ENCODE measurements around the gene HOXB2. TPM values are rescaled to one million over a fixed set of nuclear protein-coding genes. Genes with fewer than 3 reads are reported as not detected.

The HOXB2 gene
- total RNA-seq, 2 experiments from 2014 or later: 4.8 to 4.9 TPM

DNA sequence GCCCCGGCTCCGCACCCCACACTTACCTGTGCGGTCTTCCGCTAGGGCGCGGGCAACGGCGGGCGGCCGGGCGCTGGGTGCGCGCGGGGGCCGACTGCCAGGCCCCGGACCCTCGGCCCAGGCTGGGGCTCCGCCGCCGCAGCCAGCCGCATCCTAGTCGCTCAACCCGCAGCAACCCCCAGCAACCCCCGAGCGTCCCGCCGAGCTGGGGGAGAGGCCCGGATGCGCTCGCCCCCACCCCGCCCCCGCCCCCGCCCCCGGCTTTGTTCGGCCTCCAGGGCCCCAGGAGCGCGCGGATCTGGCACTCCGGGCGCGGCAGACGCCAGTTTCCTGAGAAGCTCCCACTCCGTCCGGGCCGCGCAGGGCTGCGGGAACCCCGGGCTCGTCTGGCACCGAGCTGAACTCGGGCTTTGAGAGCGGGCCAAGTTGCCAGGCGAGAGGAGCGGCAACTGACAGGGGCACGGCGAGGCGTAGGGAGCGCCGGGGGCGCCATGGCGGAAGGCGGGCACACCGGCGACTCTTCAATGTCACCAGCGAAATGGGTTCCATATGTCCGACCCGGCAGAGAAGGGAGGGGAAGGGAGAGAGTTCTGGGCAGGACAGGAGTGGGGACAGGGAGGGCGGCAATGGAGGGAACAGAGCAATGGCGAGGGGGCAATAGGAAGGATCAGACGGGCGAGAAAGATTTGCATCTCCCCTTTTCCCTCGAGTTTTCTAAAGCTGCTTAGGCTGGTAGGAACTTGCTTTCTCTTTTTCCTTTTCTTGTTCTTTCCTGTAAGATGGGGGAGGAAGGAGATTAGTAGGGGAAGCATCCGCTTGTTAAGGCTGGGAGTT lies 19.5 kb upstream of the HOXB2 start:
- no peak overlapping the region for H3K27ac Mint-ChIP-seq
- ATAC-seq (ENCODE audit: poor library complexity): no peak
- intact Hi-C loops (cut with DNase I, micrococcal nuclease): no loop called here

DNA sequence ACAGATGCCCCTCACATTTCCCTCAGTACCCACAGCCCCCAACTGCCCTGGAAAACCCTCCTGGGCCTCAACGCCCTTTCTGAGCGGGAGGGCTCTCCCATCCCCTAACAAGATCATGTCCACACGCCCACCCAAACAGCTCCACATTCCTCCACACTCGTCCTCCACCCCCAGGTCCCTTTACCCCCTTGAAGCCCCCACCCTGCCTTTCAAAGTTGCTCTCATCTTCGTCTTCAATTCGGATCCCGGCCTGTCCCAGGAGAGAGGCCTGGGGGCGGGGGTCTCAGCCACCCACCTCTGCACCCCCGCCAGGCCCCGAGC lies 18.9 kb upstream of the HOXB2 start:
- Mint-ChIP-seq H3K9me3 (no peaks in the 10 kb centered on the region), H3K27me3 (peaks cover 21% of the 10 kb centered on the region), H3K4me1 (ENCODE audit: low read depth) (peaks cover 5% of the 10 kb centered on the region), H3K36me3 (ENCODE audit: low read depth) (no peaks in the 10 kb centered on the region), H3K4me3 (no peak overlapping the region), H3K27ac (no peak overlapping the region)
- no peak overlapping the region for H3K27ac ChIP-seq (ENCODE audit: low read depth in 1 of 2, low read length in 2 of 2)
- H3K36me3 ChIP-seq (ENCODE audit: insufficient read depth, low read length): no peaks in the 10 kb centered on the region
- DNase-seq (no peak), ATAC-seq (ENCODE audit: poor library complexity) (no peak)
- ChIA-PET CTCF (no interaction called here), POLR2A (no interaction called here)
- no peaks in the 10 kb centered on the region for H3K9me3 ChIP-seq (ENCODE audit: control insufficient read depth in 1 of 2, insufficient read depth in 1 of 2, low read length in 2 of 2)
- H3K4me1 ChIP-seq (ENCODE audit: insufficient read depth, low read length): peaks cover 2% of the 10 kb centered on the region
- H3K27me3 ChIP-seq (ENCODE audit: control insufficient read depth in 1 of 2, insufficient read depth in 2 of 2, low read length in 2 of 2): peaks cover 0 to 9% of the 10 kb centered on the region in 2 experiments
- TF ChIP-seq, protein P1, sequence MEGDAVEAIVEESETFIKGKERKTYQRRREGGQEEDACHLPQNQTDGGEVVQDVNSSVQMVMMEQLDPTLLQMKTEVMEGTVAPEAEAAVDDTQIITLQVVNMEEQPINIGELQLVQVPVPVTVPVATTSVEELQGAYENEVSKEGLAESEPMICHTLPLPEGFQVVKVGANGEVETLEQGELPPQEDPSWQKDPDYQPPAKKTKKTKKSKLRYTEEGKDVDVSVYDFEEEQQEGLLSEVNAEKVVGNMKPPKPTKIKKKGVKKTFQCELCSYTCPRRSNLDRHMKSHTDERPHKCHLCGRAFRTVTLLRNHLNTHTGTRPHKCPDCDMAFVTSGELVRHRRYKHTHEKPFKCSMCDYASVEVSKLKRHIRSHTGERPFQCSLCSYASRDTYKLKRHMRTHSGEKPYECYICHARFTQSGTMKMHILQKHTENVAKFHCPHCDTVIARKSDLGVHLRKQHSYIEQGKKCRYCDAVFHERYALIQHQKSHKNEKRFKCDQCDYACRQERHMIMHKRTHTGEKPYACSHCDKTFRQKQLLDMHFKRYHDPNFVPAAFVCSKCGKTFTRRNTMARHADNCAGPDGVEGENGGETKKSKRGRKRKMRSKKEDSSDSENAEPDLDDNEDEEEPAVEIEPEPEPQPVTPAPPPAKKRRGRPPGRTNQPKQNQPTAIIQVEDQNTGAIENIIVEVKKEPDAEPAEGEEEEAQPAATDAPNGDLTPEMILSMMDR (IDR thresholded peaks at IDR 0.05): no peak
- intact Hi-C loops (cut with DNase I, micrococcal nuclease): no loop called here
- no peak overlapping the region for H3K4me3 ChIP-seq (ENCODE audit: low read length)

More for the DNA sequence above, 19.5 kb upstream of the HOXB2 start:
- H3K27me3 ChIP-seq (ENCODE audit: control insufficient read depth in 1 of 2, insufficient read depth in 2 of 2, low read length in 2 of 2): peaks cover 0 to 9% of the 10 kb centered on the region in 2 experiments
- Mint-ChIP-seq H3K36me3 (ENCODE audit: low read depth) (no peaks in the 10 kb centered on the region), H3K27me3 (peaks cover 15% of the 10 kb centered on the region), H3K4me1 (ENCODE audit: low read depth) (peaks cover 5% of the 10 kb centered on the region), H3K4me3 (no peak overlapping the region), H3K9me3 (no peaks in the 10 kb centered on the region)
- ChIA-PET CTCF (interaction anchor here (1.1 kb wide), 1 partner anchor 72 kb away, joined by 3 read pairs; no protein-coding TSS in a partner anchor), POLR2A (interaction anchor here (0.6 kb wide), 1 partner anchor 20 kb away, joined by 3 read pairs; no protein-coding TSS in a partner anchor)
- H3K4me1 ChIP-seq (ENCODE audit: insufficient read depth, low read length): peaks cover 2% of the 10 kb centered on the region
- no peaks in the 10 kb centered on the region for H3K9me3 ChIP-seq (ENCODE audit: control insufficient read depth in 1 of 2, insufficient read depth in 1 of 2, low read length in 2 of 2)
- H3K36me3 ChIP-seq (ENCODE audit: insufficient read depth, low read length): no peaks in the 10 kb centered on the region
- DNase-seq: peak in 1 of 14 experiments; percentile 13
- no peak overlapping the region for H3K4me3 ChIP-seq (ENCODE audit: low read length)
- TF ChIP-seq, protein P1 (IDR thresholded peaks at IDR 0.05): no peak
- no peak overlapping the region for H3K27ac ChIP-seq (ENCODE audit: low read depth in 1 of 2, low read length in 2 of 2)

DNA sequence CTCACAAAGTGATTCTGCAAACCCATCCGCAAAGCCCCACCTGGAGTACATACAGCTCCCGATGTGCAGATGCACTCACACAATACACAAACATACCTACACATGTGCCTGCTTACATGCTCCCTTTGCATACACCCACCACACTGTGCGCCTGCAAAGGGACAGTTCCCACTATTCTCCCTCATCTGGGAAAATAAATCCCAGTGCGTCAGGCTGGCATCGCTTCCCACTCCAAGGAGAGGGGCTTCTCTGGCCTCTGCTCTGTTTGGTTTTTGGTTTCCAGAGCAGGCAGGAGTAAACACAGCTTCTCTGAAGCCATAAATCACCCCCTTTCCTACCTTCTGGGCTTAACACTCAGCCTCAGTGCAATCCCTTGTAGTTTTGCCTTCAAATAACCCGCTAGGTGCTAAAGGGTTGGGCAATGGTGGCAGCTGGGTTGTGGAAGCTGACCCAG lies 18.5 kb upstream of the HOXB2 start:
- Histone ChIP-seq H3K27ac (ENCODE audit: low read depth in 1 of 2, low read length in 2 of 2) (no peak overlapping the region), H3K4me3 (ENCODE audit: low read length) (no peak overlapping the region), H3K36me3 (ENCODE audit: insufficient read depth, low read length) (no peaks in the 10 kb centered on the region), H3K9me3 (ENCODE audit: control insufficient read depth in 1 of 2, insufficient read depth in 1 of 2, low read length in 2 of 2) (no peaks in the 10 kb centered on the region), H3K4me1 (ENCODE audit: insufficient read depth, low read length) (peaks cover 2% of the 10 kb centered on the region), H3K27me3 (ENCODE audit: control insufficient read depth in 1 of 2, insufficient read depth in 2 of 2, low read length in 2 of 2) (peaks cover 0 to 7% of the 10 kb centered on the region in 2 experiments)
- H3K9me3 Mint-ChIP-seq: no peaks in the 10 kb centered on the region
- TF ChIP-seq, protein P1 (IDR thresholded peaks at IDR 0.05): no peak
- CTCF ChIA-PET: no interaction called here
- H3K4me1 Mint-ChIP-seq (ENCODE audit: low read depth): peaks cover 2% of the 10 kb centered on the region
- POLR2A ChIA-PET: no interaction called here
- H3K36me3 Mint-ChIP-seq (ENCODE audit: low read depth): no peaks in the 10 kb centered on the region
- no peak overlapping the region for H3K27ac Mint-ChIP-seq
- DNase-seq: no peak
- H3K4me3 Mint-ChIP-seq: no peak overlapping the region
- no peak for ATAC-seq (ENCODE audit: poor library complexity)
- intact Hi-C loops (cut with DNase I, micrococcal nuclease): no loop called here
- peaks cover 25% of the 10 kb centered on the region for H3K27me3 Mint-ChIP-seq

Measured in CD4-positive, alpha-beta T cell (primary cell).